HG03575 (cell line): ENCODE results near the gene PATE2.

Experiments used
- ATAC-seq: cut with Tn5 transposase; IDR thresholded peaks from one replicate; pipeline ENCODE4 v1.9.1; 2021; ENCODE audit not compliant: unreplicated experiment, insufficient number of reproducible peaks, low FRiP score; ENCODE audit errors: extremely low read depth

Gene PATE2

GRCh38 chr11:125740617-125741016 lies 38.0 kb downstream of the PATE2 start:
- ATAC-seq = no peak

- no peak for ATAC-seq
Observed at GRCh38 chr11:125728969-125729368, 49.7 kb downstream of the PATE2 start.
